ENCODE results near the gene KPNA4.

KPNA4 gene

GRCh38 chr3:160569894-160570652 is 4.7 kb upstream of the KPNA4 start:
- H4K20me1 ChIP-seq (ENCODE audit: control insufficient read depth, insufficient read depth, low read depth, low read length), result no peaks in the 10 kb centered on the region
- H3K27ac ChIP-seq (ENCODE audit: low read depth, low read length), result no peak overlapping the region
- H3K9me2 ChIP-seq (replicated peaks; ENCODE audit: control insufficient read depth, low read length), result no peaks in the 10 kb centered on the region
- TF ChIP-seq EZH2phosphoT487 (IDR thresholded peaks at IDR 0.05; ENCODE audit: borderline replicate concordance, low read length) (no peak), CTCF (IDR thresholded peaks at IDR 0.05; ENCODE audit: low read depth, low read length, poor library complexity, severe bottlenecking) (no peak)
- no peak overlapping the region for H3K4me3 ChIP-seq (ENCODE audit: low read length)
- H3K27me3 ChIP-seq (ENCODE audit: control insufficient read depth, low read length), result no peaks in the 10 kb centered on the region
- H3K4me2 ChIP-seq (ENCODE audit: low read length), result no peak overlapping the region
- peaks cover 21% of the 10 kb centered on the region for H3K79me2 ChIP-seq (ENCODE audit: control insufficient read depth, low read length)
- H3K36me3 ChIP-seq (ENCODE audit: control insufficient read depth, low read length), result peaks cover 21% of the 10 kb centered on the region
- H3F3A ChIP-seq (ENCODE audit: control insufficient read depth, insufficient read depth), result 0 out of 2 replicates have a peak, but pooled peaks cover 5% of the 10 kb centered on the region
- H3K9me3 ChIP-seq (ENCODE audit: control insufficient read depth, insufficient read depth, low read length), result no peaks in the 10 kb centered on the region
- H3K4me1 ChIP-seq (ENCODE audit: control insufficient read depth, low read length), result peaks cover 11% of the 10 kb centered on the region

- Histone ChIP-seq H3K4me1 (ENCODE audit: control insufficient read depth, low read length) (peaks cover 13% of the 10 kb centered on the region), H3K9me3 (ENCODE audit: control insufficient read depth, insufficient read depth, low read length) (no peaks in the 10 kb centered on the region), H3K36me3 (ENCODE audit: control insufficient read depth, low read length) (peaks cover 26% of the 10 kb centered on the region), H3K9me2 (replicated peaks; ENCODE audit: control insufficient read depth, low read length) (no peaks in the 10 kb centered on the region), H3K27ac (ENCODE audit: low read depth, low read length) (no peak overlapping the region), H3K27me3 (ENCODE audit: control insufficient read depth, low read length) (no peaks in the 10 kb centered on the region), H3K4me2 (ENCODE audit: low read length) (no peak overlapping the region), H3K4me3 (ENCODE audit: low read length) (no peak overlapping the region), H3F3A (ENCODE audit: control insufficient read depth, insufficient read depth) (0 out of 2 replicates have a peak, but pooled peaks cover 5% of the 10 kb centered on the region), H3K79me2 (ENCODE audit: control insufficient read depth, low read length) (peaks cover 31% of the 10 kb centered on the region), H4K20me1 (ENCODE audit: control insufficient read depth, insufficient read depth, low read depth, low read length) (peaks cover 4% of the 10 kb centered on the region)
- TF ChIP-seq EZH2phosphoT487 (IDR thresholded peaks at IDR 0.05; ENCODE audit: borderline replicate concordance, low read length) (no peak), CTCF (IDR thresholded peaks at IDR 0.05; ENCODE audit: low read depth, low read length, poor library complexity, severe bottlenecking) (no peak)
Observed at GRCh38 chr3:160568989-160569388, 3.6 kb upstream of the KPNA4 start.

- H3K4me2 ChIP-seq (ENCODE audit: low read length), result no peak overlapping the region
- TF ChIP-seq EZH2phosphoT487 (IDR thresholded peaks at IDR 0.05; ENCODE audit: borderline replicate concordance, low read length), result no peak
- no peak for TF ChIP-seq CTCF (IDR thresholded peaks at IDR 0.05; ENCODE audit: low read depth, low read length, poor library complexity, severe bottlenecking)
- no peaks in the 10 kb centered on the region for H3K9me3 ChIP-seq (ENCODE audit: control insufficient read depth, insufficient read depth, low read length)
- H3K27ac ChIP-seq (ENCODE audit: low read depth, low read length), result no peak overlapping the region
- peaks cover 38% of the 10 kb centered on the region for H3K36me3 ChIP-seq (ENCODE audit: control insufficient read depth, low read length)
- peaks cover 25% of the 10 kb centered on the region for H3K4me1 ChIP-seq (ENCODE audit: control insufficient read depth, low read length)
- peaks cover 16% of the 10 kb centered on the region for H4K20me1 ChIP-seq (ENCODE audit: control insufficient read depth, insufficient read depth, low read depth, low read length)
- no peak overlapping the region for H3K4me3 ChIP-seq (ENCODE audit: low read length)
- H3F3A ChIP-seq (ENCODE audit: control insufficient read depth, insufficient read depth), result 0 out of 2 replicates have a peak, but pooled peaks cover 5% of the 10 kb centered on the region
- no peaks in the 10 kb centered on the region for H3K9me2 ChIP-seq (replicated peaks; ENCODE audit: control insufficient read depth, low read length)
- no peaks in the 10 kb centered on the region for H3K27me3 ChIP-seq (ENCODE audit: control insufficient read depth, low read length)
- peaks cover 43% of the 10 kb centered on the region for H3K79me2 ChIP-seq (ENCODE audit: control insufficient read depth, low read length)
Observed at GRCh38 chr3:160567774-160568173, 2.4 kb upstream of the KPNA4 start.
